ENCODE measurements around the gene CDRT15L2.
"Not testable (repeated sequence)": the region's sequence is repeated elsewhere in the genome, so short reads cannot be mapped to it uniquely, and the experiment has no call there.

GRCh38 chr17:20559018-20559417 is 20.5 kb upstream of the CDRT15L2 start:
- TF ChIP-seq CTCF (conservative IDR thresholded peaks at IDR 0.05); EZH2 (IDR thresholded peaks at IDR 0.05; ENCODE audit: low read depth): not testable (repeated sequence)

Measured in PC-9 (cell line).